Omental fat pad (tissue), 4 donors: ENCODE measurements around the gene DTX3L. TPM values are rescaled to one million over a fixed set of nuclear protein-coding genes. Genes with fewer than 3 reads are reported as not detected.

ENCODE experiments used
- ATAC-seq: fragments of 150-250 bp; one replicate; pipeline ENCODE4 v1.9.1; 2016; ENCODE audit warnings: mild to moderate bottlenecking, moderate library complexity; ENCODE audit not compliant: low FRiP score
- DNase-seq: peaks from one replicate; pipeline ENCODE4 v3.0.0-alpha.2; 2019; ENCODE audit warnings: low spot score
- CTCF ChIP-seq, 3 donors: fragments of 450-650 bp; IDR thresholded peaks; one replicate each; pipeline ENCODE4 v1.5.1; 2016 to 2017; ENCODE audit warnings: antibody characterized with exemption in 3 of 3, mild to moderate bottlenecking in 3 of 3, moderate library complexity in 2 of 3
- total RNA-seq, 4 donors: library from RNA; depleted of rRNA; stranded (reverse); fragments of >200 nt; gene quantifications; one replicate each; pipeline ENCODE4 v1.1.0, GENCODE V29; 2016

The DTX3L gene
- total RNA-seq, 4 donors from 2014 or later = 24.0 to 60.2 (median 38.0) TPM

- TF ChIP-seq CTCF (IDR thresholded peaks at IDR 0.05) = no peak
- ATAC-seq (no peak), DNase-seq (no peak)
Observed at GRCh38 chr3:122530164-122530563, 34.0 kb upstream of the DTX3L start.

GRCh38 chr3:122533480-122533879 is 30.7 kb upstream of the DTX3L start:
- DNase-seq = no peak
- TF ChIP-seq CTCF (IDR thresholded peaks at IDR 0.05) = no peak
- no peak for ATAC-seq

- DNase-seq (no peak), ATAC-seq (no peak)
- no peak for TF ChIP-seq CTCF (IDR thresholded peaks at IDR 0.05)
Observed at GRCh38 chr3:122533931-122534334, 30.2 kb upstream of the DTX3L start.

GRCh38 chr3:122535964-122536631 is 28.0 kb upstream of the DTX3L start:
- TF ChIP-seq CTCF (IDR thresholded peaks at IDR 0.05) = no peak
- DNase-seq (no peak), ATAC-seq (no peak)

- ATAC-seq (no peak), DNase-seq (no peak)
- no peak for TF ChIP-seq CTCF (IDR thresholded peaks at IDR 0.05)
Observed at GRCh38 chr3:122536632-122537001, 27.5 kb upstream of the DTX3L start.

GRCh38 chr3:122538956-122539490 is 25.1 kb upstream of the DTX3L start:
- ATAC-seq (no peak), DNase-seq (no peak)
- TF ChIP-seq CTCF (IDR thresholded peaks at IDR 0.05) = no peak

GRCh38 chr3:122546151-122546550 is 18.0 kb upstream of the DTX3L start:
- DNase-seq = no peak
- TF ChIP-seq CTCF (IDR thresholded peaks at IDR 0.05) = no peak
- ATAC-seq = no peak
